HepG2 (cell line): ENCODE measurements around the gene ALX3. TPM values are rescaled to one million over a fixed set of nuclear protein-coding genes. Genes with fewer than 3 reads are reported as not detected.

ENCODE experiments used
- CEBPB ChIP-seq: IDR thresholded peaks from 2 replicates; pipeline ENCODE4 v1.6.1; 2011; ENCODE audit warnings: low read depth, low read length, improper control_type of control experiment, borderline replicate concordance
- CHD4 ChIP-seq: fragments of 200-600 bp; sonication (generic); IDR thresholded peaks from 2 replicates; pipeline ENCODE4 v1.7.0; 2017; ENCODE audit warnings: mild to moderate bottlenecking, low read length, borderline replicate concordance
- ESRRA ChIP-seq: sonication (generic); formaldehyde crosslinking; IDR thresholded peaks from 2 replicates; pipeline ENCODE4 v1.5.1; 2020; ENCODE audit warnings: mild to moderate bottlenecking, low read depth, missing genetic modification reagents
- FUBP1 ChIP-seq: sonication (generic); formaldehyde crosslinking; IDR thresholded peaks from 2 replicates; pipeline ENCODE4 v1.5.1; 2020; ENCODE audit warnings: missing genetic modification reagents, mild to moderate bottlenecking, borderline replicate concordance
- HDAC2 ChIP-seq: sonication (generic); formaldehyde crosslinking; IDR thresholded peaks from 2 replicates; pipeline ENCODE4 v1.4.0; 2020; ENCODE audit warnings: missing genetic modification reagents
- MAX ChIP-seq: IDR thresholded peaks from 2 replicates; pipeline ENCODE4 v1.6.1; 2012; ENCODE audit warnings: inconsistent platforms
- MYC ChIP-seq: sonication (generic); formaldehyde crosslinking; IDR thresholded peaks from 2 replicates; pipeline ENCODE4 v1.9.0; 2021; ENCODE audit warnings: missing genetic modification reagents, borderline replicate concordance
- MZF1 ChIP-seq: sonication (generic); formaldehyde crosslinking; IDR thresholded peaks from 2 replicates; pipeline ENCODE4 v1.8.1; 2023; ENCODE audit warnings: mild to moderate bottlenecking, missing genetic modification reagents, borderline replicate concordance
- NR2F6 ChIP-seq, 2 experiments: IDR thresholded peaks; 2 replicates each; pipeline ENCODE4 v1.6.1; 2016; ENCODE audit warnings: antibody characterized with exemption in 1 of 2, mild to moderate bottlenecking in 1 of 2
- RARA ChIP-seq: IDR thresholded peaks from 2 replicates; pipeline ENCODE4 v1.6.1; 2016; ENCODE audit warnings: missing genetic modification reagents, missing compliant biosample characterization
- SALL1 ChIP-seq: sonication (generic); formaldehyde crosslinking; IDR thresholded peaks from 2 replicates; pipeline ENCODE4 v1.8.0; 2022; ENCODE audit warnings: mild to moderate bottlenecking, missing genetic modification reagents
- SNAI1 ChIP-seq: sonication (generic); formaldehyde crosslinking; IDR thresholded peaks from 2 replicates; pipeline ENCODE4 v1.5.0; 2020; ENCODE audit warnings: mild to moderate bottlenecking, missing genetic modification reagents, borderline replicate concordance
- ZBTB26 ChIP-seq: IDR thresholded peaks from 2 replicates; pipeline ENCODE4 v1.6.1; 2016; ENCODE audit warnings: missing compliant biosample characterization, missing genetic modification reagents, borderline replicate concordance
- ZBTB33 ChIP-seq: sonication (generic); formaldehyde crosslinking; IDR thresholded peaks from 2 replicates; pipeline ENCODE4 v1.4.0; 2020; ENCODE audit warnings: missing genetic modification reagents
- ZMYM2 ChIP-seq: sonication (generic); formaldehyde crosslinking; IDR thresholded peaks from 2 replicates; pipeline ENCODE4 v1.8.0; 2022; ENCODE audit warnings: mild to moderate bottlenecking, missing genetic modification reagents
- ZNF282 ChIP-seq: fragments of 450-650 bp; IDR thresholded peaks from 2 replicates; pipeline ENCODE4 v1.6.1; 2018; ENCODE audit not compliant: partially characterized antibody
- ZNF598 ChIP-seq: sonication (generic); formaldehyde crosslinking; IDR thresholded peaks from 2 replicates; pipeline ENCODE4 v1.5.1; 2020; ENCODE audit warnings: mild to moderate bottlenecking, missing genetic modification reagents, borderline replicate concordance
- ZNF614 ChIP-seq: IDR thresholded peaks from 2 replicates; pipeline ENCODE4 v1.6.1; 2018; ENCODE audit warnings: missing biosample characterization, missing genetic modification reagents, inconsistent platforms, borderline replicate concordance
- ZNF629 ChIP-seq: sonication (generic); formaldehyde crosslinking; conservative IDR thresholded peaks from 2 replicates; pipeline ENCODE4 v1.5.0; 2020; ENCODE audit warnings: missing genetic modification reagents
- ZNF644 ChIP-seq: IDR thresholded peaks from 2 replicates; pipeline ENCODE4 v1.6.1; 2016; ENCODE audit warnings: low read depth
- polyA plus RNA-seq, 8 experiments: library from polyadenylated mRNA; depleted of rRNA in 3 of 8; stranded (reverse) in 7 of 8; unstranded in 1 of 8; fragments of >200 nt; fragmentation: Illumina TruSeq in 4 of 8; extraction: Trizol in 4 of 8; gene quantifications; 2 replicates each; pipeline versions ENCODE4 v1.2.1 to v1.2.3, GENCODE V29; 2011 to 2016; ENCODE audit warnings: low read depth in 4 of 8, missing spikeins in 1 of 8, mixed read lengths in 1 of 8; ENCODE audit not compliant: insufficient read depth in 1 of 8
- total RNA-seq, 5 experiments: library from RNA; depleted of rRNA; stranded (reverse); fragments of >200 nt; fragmentation: Illumina TruSeq; extraction: Trizol; gene quantifications; 2 replicates each; pipeline ENCODE4 v1.2.3, GENCODE V29; 2016; ENCODE audit warnings: low read depth in 1 of 5
- TF ChIP-seq, protein P1 (sequence below): sonication (generic); formaldehyde crosslinking; IDR thresholded peaks from 2 replicates; pipeline ENCODE4 v1.5.0; 2020; ENCODE audit warnings: missing genetic modification reagents, mild to moderate bottlenecking, borderline replicate concordance
- TF ChIP-seq, protein P2 (sequence below): sonication (generic); formaldehyde crosslinking; IDR thresholded peaks from 2 replicates; pipeline ENCODE4 v1.5.0; 2020; ENCODE audit warnings: mild to moderate bottlenecking, missing genetic modification reagents, moderate library complexity

ALX3 gene
- total and polyA plus RNA-seq, 2 of the 13 experiments (the other 11 are each of a cell fraction or from before 2014, with no cell fraction given) = not detected

DNA sequence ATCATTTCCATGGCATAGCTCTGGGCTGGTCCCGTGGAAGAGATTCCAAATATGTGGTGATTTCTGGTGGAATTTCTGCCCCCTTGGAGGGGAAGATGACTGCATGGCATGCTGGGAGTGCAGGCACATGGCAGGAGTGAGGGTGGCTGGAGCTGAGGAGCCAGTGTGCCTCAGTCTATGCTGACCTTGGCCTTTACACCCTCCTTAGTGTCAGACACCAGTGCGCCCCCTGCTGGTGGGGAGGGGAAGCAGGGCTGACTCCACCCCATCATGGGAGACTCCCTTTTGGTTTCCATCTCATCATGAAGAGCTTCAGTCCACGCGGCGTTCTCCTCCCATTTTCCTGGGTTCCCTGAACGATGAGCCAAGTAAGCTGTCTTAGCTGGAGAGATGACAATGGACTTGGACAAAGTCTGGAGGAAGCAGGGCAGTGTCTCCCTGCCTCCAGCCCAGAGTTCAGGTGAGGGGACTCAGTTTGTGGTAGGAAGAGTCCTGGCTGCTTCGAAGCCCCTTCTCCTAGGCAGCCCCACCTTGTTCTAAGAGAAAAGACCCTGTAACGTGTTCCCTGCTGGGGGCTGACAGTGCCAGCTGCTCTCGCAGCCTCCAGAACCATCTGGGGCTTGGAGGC is 10.3 kb downstream of the ALX3 start (continued):
- no peak for TF ChIP-seq FUBP1 (CRISPR knock-in tag)
- no peak for TF ChIP-seq ZNF598 (CRISPR knock-in tag)
- TF ChIP-seq NR2F6 (IDR thresholded peaks at IDR 0.05) = peak; percentile 75
- peak; percentile 86 for TF ChIP-seq NR2F6 (CRISPR knock-in tag; IDR thresholded peaks at IDR 0.05)
- peak; percentile 40; the same call in 1 of the 2 replicates for TF ChIP-seq SALL1
- TF ChIP-seq RARA = peak; percentile 25; the same call in 1 of the 2 replicates
- TF ChIP-seq HDAC2 (CRISPR knock-in tag) = peak; percentile 24; the same call in 1 of the 2 replicates
- TF ChIP-seq, protein P1, sequence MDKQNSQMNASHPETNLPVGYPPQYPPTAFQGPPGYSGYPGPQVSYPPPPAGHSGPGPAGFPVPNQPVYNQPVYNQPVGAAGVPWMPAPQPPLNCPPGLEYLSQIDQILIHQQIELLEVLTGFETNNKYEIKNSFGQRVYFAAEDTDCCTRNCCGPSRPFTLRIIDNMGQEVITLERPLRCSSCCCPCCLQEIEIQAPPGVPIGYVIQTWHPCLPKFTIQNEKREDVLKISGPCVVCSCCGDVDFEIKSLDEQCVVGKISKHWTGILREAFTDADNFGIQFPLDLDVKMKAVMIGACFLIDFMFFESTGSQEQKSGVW (CRISPR knock-in tag) = no peak
- no peak for TF ChIP-seq ZBTB26
- peak; percentile 62; the same call in 1 of the 2 replicates for TF ChIP-seq ZNF644
- no peak for TF ChIP-seq ZNF614 (CRISPR knock-in tag)
- TF ChIP-seq ZMYM2 (CRISPR knock-in tag) = peak; percentile 67; the same call in 1 of the 2 replicates
- peak; percentile 68 for TF ChIP-seq MYC (CRISPR knock-in tag)
- TF ChIP-seq, protein P2, sequence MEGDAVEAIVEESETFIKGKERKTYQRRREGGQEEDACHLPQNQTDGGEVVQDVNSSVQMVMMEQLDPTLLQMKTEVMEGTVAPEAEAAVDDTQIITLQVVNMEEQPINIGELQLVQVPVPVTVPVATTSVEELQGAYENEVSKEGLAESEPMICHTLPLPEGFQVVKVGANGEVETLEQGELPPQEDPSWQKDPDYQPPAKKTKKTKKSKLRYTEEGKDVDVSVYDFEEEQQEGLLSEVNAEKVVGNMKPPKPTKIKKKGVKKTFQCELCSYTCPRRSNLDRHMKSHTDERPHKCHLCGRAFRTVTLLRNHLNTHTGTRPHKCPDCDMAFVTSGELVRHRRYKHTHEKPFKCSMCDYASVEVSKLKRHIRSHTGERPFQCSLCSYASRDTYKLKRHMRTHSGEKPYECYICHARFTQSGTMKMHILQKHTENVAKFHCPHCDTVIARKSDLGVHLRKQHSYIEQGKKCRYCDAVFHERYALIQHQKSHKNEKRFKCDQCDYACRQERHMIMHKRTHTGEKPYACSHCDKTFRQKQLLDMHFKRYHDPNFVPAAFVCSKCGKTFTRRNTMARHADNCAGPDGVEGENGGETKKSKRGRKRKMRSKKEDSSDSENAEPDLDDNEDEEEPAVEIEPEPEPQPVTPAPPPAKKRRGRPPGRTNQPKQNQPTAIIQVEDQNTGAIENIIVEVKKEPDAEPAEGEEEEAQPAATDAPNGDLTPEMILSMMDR (CRISPR knock-in tag) = peak; percentile 82
- peak; percentile 69 for TF ChIP-seq MAX
- peak; percentile 81 for TF ChIP-seq ESRRA (CRISPR knock-in tag)
- peak; percentile 68 for TF ChIP-seq ZNF629 (CRISPR knock-in tag)
- 0 out of 2 replicates have a peak, but pooled peaks have one; percentile 52 for TF ChIP-seq CHD4
- no peak for TF ChIP-seq ZNF282
- TF ChIP-seq CEBPB = no peak
- TF ChIP-seq SNAI1 (CRISPR knock-in tag) = no peak
- no peak for TF ChIP-seq MZF1 (CRISPR knock-in tag)
- TF ChIP-seq ZBTB33 (CRISPR knock-in tag) = peak; percentile 10; the same call in 1 of the 2 replicates
